ENCODE measurements around the gene CASS4.

GRCh38 chr20:56488566-56488965, 76.5 kb downstream of the CASS4 start:
- TF ChIP-seq CTCF (IDR thresholded peaks at IDR 0.05) (no peak), POLR2A (IDR thresholded peaks at IDR 0.05) (no peak), POLR2AphosphoS5 (IDR thresholded peaks at IDR 0.05) (no peak), EP300 (IDR thresholded peaks at IDR 0.05) (no peak)

Data from gastroesophageal sphincter (tissue), 3 donors.